K562 (cell line): Measurements from ENCODE around the gene GNAS-AS1. TPM values are rescaled to one million over a fixed set of nuclear protein-coding genes. Genes with fewer than 3 reads are reported as not detected.
A peak's percentile ranks its signal among the peaks of the same experiment; 100 is the strongest.

ENCODE experiments used
- ASH1L ChIP-seq: fragments of 450-650 bp; IDR thresholded peaks from 2 replicates; pipeline ENCODE4 v1.6.1; 2018; ENCODE audit warnings: borderline replicate concordance, mild to moderate bottlenecking, low read depth; ENCODE audit not compliant: partially characterized antibody
- BRD4 ChIP-seq: fragments of 200-600 bp; sonication (generic); IDR thresholded peaks from 2 replicates; pipeline ENCODE4 v1.6.1; 2017; ENCODE audit warnings: inconsistent platforms
- DIDO1 ChIP-seq: fragments of 450-650 bp; IDR thresholded peaks from 2 replicates; pipeline ENCODE4 v1.6.1; 2016; ENCODE audit warnings: low read depth, missing biosample characterization, missing genetic modification characterization
- HDGF ChIP-seq: fragments of 450-650 bp; IDR thresholded peaks from 2 replicates; pipeline ENCODE4 v1.6.1; 2016
- IRF2 ChIP-seq: sonication (generic); formaldehyde crosslinking; IDR thresholded peaks from 2 replicates; pipeline ENCODE4 v1.8.1; 2022; ENCODE audit warnings: mild to moderate bottlenecking, missing genetic modification reagents
- KAT8 ChIP-seq: fragments of 450-650 bp; IDR thresholded peaks from 2 replicates; pipeline ENCODE4 v1.6.1; 2016; ENCODE audit warnings: low read depth, mild to moderate bottlenecking
- MAZ ChIP-seq, 2 experiments: fragments of 450-650 bp in 1 of 2; sonication (generic) in 1 of 2; formaldehyde crosslinking; IDR thresholded peaks in 1 of 2; conservative IDR thresholded peaks in 1 of 2; 2 replicates each; pipeline versions ENCODE4 v1.4.0 to v1.5.0; 2020; ENCODE audit warnings: mild to moderate bottlenecking in 1 of 2, missing genetic modification reagents in 1 of 2
- MTA1 ChIP-seq: fragments of 450-650 bp; IDR thresholded peaks from 2 replicates; pipeline ENCODE4 v1.6.1; 2017; ENCODE audit warnings: borderline replicate concordance
- NELFE ChIP-seq: IDR thresholded peaks from 2 replicates; pipeline ENCODE4 v1.6.1; 2011; ENCODE audit warnings: mild to moderate bottlenecking; ENCODE audit not compliant: insufficient read depth, insufficient read length
- NFRKB ChIP-seq: fragments of 450-650 bp; IDR thresholded peaks from 2 replicates; pipeline ENCODE4 v1.6.1; 2016; ENCODE audit warnings: low read depth
- PHF20 ChIP-seq: fragments of 450-650 bp; IDR thresholded peaks from 2 replicates; pipeline ENCODE4 v1.6.1; 2018; ENCODE audit not compliant: partially characterized antibody
- PML ChIP-seq: IDR thresholded peaks from 2 replicates; pipeline ENCODE4 v1.6.1; 2012; ENCODE audit warnings: low read length, inconsistent platforms
- POLR2A ChIP-seq: fragments of 450-650 bp; conservative IDR thresholded peaks from 2 replicates; pipeline ENCODE4 v1.6.1; 2016
- RBM25 ChIP-seq: fragments of 200-400 bp; formaldehyde crosslinking; IDR thresholded peaks from 2 replicates; pipeline ENCODE4 v1.6.1; 2018; ENCODE audit warnings: low read length, low read depth, moderate library complexity; ENCODE audit not compliant: severe bottlenecking
- RBM34 ChIP-seq: fragments of 200-400 bp; formaldehyde crosslinking; IDR thresholded peaks from 2 replicates; pipeline ENCODE4 v1.6.1; 2018; ENCODE audit warnings: low read length, borderline replicate concordance; ENCODE audit not compliant: insufficient read depth
- SIX5 ChIP-seq, 2 experiments: IDR thresholded peaks; 2 replicates each; pipeline ENCODE4 v1.6.1; 2011; ENCODE audit warnings: low read length in 2 of 2, borderline replicate concordance in 1 of 2, low read depth in 1 of 2, mild to moderate bottlenecking in 1 of 2, moderate library complexity in 1 of 2; ENCODE audit not compliant: insufficient read depth in 1 of 2
- SP2 ChIP-seq: IDR thresholded peaks from 2 replicates; pipeline ENCODE4 v1.6.1; 2011; ENCODE audit warnings: mild to moderate bottlenecking, low read depth, low read length, moderate library complexity; ENCODE audit not compliant: poor library complexity, severe bottlenecking; ENCODE audit errors: extremely low read depth
- SUPT5H ChIP-seq: fragments of 450-650 bp; IDR thresholded peaks from 2 replicates; pipeline ENCODE4 v1.6.1; 2016
- YY1 ChIP-seq, 3 experiments: IDR thresholded peaks; 2 replicates each; pipeline ENCODE4 v1.6.1; 2011; ENCODE audit warnings: low read length in 2 of 3, mild to moderate bottlenecking in 2 of 3, moderate library complexity in 2 of 3, borderline replicate concordance in 1 of 3, control low read depth in 1 of 3, low read depth in 1 of 3; ENCODE audit not compliant: insufficient read depth in 3 of 3, insufficient replicate concordance in 2 of 3, control insufficient read depth in 1 of 3, insufficient read length in 1 of 3; ENCODE audit errors: extremely low read depth in 1 of 3
- polyA plus RNA-seq, 8 experiments: library from polyadenylated mRNA; depleted of rRNA in 4 of 8; stranded (reverse) in 5 of 8; unstranded in 3 of 8; fragments of >200 nt; fragmentation: Nextera tagmentation in 2 of 8; fragmentation: Illumina TruSeq in 1 of 8; extraction: Ambion mirVana in 2 of 8; extraction: Trizol in 1 of 8; gene quantifications; 2 replicates each; pipeline versions ENCODE4 v1.2.1 to v1.2.3, GENCODE V29; 2011 to 2014; ENCODE audit warnings: inconsistent platforms in 1 of 8, missing spikeins in 1 of 8
- total RNA-seq, 7 experiments: library from RNA; depleted of rRNA in 6 of 7; stranded (reverse); fragments of >200 nt in 6 of 7; fragmentation: Illumina TruSeq in 2 of 7; extraction: Trizol in 2 of 7; gene quantifications; 2 replicates each; pipeline versions ENCODE4 v1.2.1 to v1.2.3, GENCODE V29; 2011 to 2021; ENCODE audit warnings: low replicate concordance in 1 of 7
- TF ChIP-seq, protein P1 (sequence below): fragments of 450-650 bp; IDR thresholded peaks from 2 replicates; pipeline ENCODE4 v1.6.1; 2014; ENCODE audit warnings: low read depth, mild to moderate bottlenecking, moderate library complexity, borderline replicate concordance
- TF ChIP-seq, protein P2 (sequence below): IDR thresholded peaks from 2 replicates; pipeline ENCODE4 v1.6.1; 2016; ENCODE audit warnings: missing genetic modification characterization, missing compliant biosample characterization
- TF ChIP-seq, protein P3 (sequence below): fragments of 250-450 bp; sonication (Bioruptor Pico); IDR thresholded peaks from 2 replicates; pipeline ENCODE4 v1.4.0; 2020
- TF ChIP-seq, protein P4 (sequence below): fragments of 450-650 bp; formaldehyde crosslinking; IDR thresholded peaks from 2 replicates; pipeline ENCODE4 v1.4.0; 2020; ENCODE audit warnings: mild to moderate bottlenecking

Gene GNAS-AS1
- total and polyA plus RNA-seq, 9 of the 15 experiments (the other 6 are each of a cell fraction or from before 2014, with no cell fraction given) = 0.04 to 2.5 (median 0.25) TPM

DNA sequence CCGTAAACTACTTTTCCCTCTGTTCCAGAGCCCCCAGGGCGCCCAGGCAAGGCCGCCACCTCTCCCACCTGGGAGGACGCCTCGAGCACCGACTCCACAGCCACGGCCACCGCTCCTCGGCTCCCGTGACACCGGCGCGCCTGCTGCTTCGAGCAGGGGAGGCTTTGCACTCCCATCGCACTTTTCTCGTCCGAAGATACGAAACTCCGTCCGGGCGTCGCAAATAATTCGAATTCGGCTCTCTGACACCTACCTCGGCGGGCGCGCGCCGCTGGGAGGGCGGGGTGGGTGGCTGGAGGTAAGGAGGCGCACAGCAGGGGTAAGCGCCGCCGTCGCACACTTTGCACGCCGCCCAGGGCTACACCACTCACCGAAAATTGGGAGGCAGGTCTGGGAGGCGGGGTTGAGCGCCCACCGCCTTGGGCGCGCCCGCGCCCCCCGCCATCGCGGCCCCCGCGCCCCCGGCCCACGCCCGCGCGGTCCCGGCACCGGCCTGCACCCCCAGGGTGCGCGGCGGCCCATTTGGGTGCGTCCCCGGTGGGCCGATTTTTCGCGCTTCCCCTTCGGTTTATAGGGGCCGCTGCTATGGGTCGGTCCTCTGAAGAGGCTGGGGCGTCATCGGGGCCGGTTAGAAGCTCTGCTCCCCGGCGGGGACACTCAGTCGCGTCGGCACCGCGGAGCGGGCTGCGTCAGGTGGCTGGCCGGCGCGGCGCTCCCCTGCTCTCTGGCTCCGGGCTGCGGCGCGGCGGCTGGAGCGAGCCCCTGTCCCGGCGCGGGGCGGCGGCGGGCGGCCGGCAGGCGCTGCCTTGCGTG is 38.0 kb upstream of the GNAS-AS1 start (continued):
- TF ChIP-seq SIX5 (IDR thresholded peaks at IDR 0.05; ENCODE audit: borderline replicate concordance in 1 of 2, insufficient read depth in 1 of 2, low read depth in 1 of 2, low read length in 2 of 2) (no peak), SP2 (no peak), NFRKB (no peak), POLR2A (peak; percentile 73), PHF20 (peak; percentile 48), BRD4 (no peak), NELFE (peak; percentile 73), PML (peak; percentile 47; the same call in 1 of the 2 replicates), DIDO1 (tag) (no peak), RBM34 (no peak), HDGF (no peak), ASH1L (no peak), MTA1 (peak; percentile 90), SUPT5H (0 out of 2 replicates have a peak, but pooled peaks have one; percentile 56), YY1 (IDR thresholded peaks at IDR 0.05; ENCODE audit: borderline replicate concordance in 1 of 3, control insufficient read depth in 1 of 3, extremely low read depth in 1 of 3, insufficient read depth in 3 of 3, insufficient read length in 1 of 3, insufficient replicate concordance in 2 of 3, low read depth in 1 of 3, low read length in 2 of 3) (peak in 2 of 3 experiments; percentile 41 to 62), MAZ (CRISPR knock-in tag; conservative IDR thresholded peaks at IDR 0.05 in 1 of 2, IDR thresholded peaks at IDR 0.05 in 1 of 2) (peak in 1 of 2 experiments; percentile 64; a peak in 2 of 4 replicates), KAT8 (no peak), IRF2 (no peak), RBM25 (no peak)
- TF ChIP-seq, protein P1, sequence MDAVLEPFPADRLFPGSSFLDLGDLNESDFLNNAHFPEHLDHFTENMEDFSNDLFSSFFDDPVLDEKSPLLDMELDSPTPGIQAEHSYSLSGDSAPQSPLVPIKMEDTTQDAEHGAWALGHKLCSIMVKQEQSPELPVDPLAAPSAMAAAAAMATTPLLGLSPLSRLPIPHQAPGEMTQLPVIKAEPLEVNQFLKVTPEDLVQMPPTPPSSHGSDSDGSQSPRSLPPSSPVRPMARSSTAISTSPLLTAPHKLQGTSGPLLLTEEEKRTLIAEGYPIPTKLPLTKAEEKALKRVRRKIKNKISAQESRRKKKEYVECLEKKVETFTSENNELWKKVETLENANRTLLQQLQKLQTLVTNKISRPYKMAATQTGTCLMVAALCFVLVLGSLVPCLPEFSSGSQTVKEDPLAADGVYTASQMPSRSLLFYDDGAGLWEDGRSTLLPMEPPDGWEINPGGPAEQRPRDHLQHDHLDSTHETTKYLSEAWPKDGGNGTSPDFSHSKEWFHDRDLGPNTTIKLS = no peak
- TF ChIP-seq, protein P2, sequence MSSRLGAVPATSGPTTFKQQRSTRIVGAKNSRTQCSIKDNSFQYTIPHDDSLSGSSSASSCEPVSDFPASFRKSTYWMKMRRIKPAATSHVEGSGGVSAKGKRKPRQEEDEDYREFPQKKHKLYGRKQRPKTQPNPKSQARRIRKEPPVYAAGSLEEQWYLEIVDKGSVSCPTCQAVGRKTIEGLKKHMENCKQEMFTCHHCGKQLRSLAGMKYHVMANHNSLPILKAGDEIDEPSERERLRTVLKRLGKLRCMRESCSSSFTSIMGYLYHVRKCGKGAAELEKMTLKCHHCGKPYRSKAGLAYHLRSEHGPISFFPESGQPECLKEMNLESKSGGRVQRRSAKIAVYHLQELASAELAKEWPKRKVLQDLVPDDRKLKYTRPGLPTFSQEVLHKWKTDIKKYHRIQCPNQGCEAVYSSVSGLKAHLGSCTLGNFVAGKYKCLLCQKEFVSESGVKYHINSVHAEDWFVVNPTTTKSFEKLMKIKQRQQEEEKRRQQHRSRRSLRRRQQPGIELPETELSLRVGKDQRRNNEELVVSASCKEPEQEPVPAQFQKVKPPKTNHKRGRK = no peak
- TF ChIP-seq, protein P3, sequence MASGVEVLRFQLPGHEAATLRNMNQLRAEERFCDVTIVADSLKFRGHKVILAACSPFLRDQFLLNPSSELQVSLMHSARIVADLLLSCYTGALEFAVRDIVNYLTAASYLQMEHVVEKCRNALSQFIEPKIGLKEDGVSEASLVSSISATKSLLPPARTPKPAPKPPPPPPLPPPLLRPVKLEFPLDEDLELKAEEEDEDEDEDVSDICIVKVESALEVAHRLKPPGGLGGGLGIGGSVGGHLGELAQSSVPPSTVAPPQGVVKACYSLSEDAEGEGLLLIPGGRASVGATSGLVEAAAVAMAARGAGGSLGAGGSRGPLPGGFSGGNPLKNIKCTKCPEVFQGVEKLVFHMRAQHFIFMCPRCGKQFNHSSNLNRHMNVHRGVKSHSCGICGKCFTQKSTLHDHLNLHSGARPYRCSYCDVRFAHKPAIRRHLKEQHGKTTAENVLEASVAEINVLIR (CRISPR knock-in tag) = peak; percentile 61; the same call in 1 of the 2 replicates
- TF ChIP-seq, protein P4, sequence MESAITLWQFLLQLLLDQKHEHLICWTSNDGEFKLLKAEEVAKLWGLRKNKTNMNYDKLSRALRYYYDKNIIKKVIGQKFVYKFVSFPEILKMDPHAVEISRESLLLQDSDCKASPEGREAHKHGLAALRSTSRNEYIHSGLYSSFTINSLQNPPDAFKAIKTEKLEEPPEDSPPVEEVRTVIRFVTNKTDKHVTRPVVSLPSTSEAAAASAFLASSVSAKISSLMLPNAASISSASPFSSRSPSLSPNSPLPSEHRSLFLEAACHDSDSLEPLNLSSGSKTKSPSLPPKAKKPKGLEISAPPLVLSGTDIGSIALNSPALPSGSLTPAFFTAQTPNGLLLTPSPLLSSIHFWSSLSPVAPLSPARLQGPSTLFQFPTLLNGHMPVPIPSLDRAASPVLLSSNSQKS (CRISPR knock-in tag) = no peak
